Measurements from ENCODE around the gene SMIM29. TPM values are rescaled to one million over a fixed set of nuclear protein-coding genes. Genes with fewer than 3 reads are reported as not detected.

SMIM29 gene
- total and polyA plus RNA-seq, 2 donors (not counting 3 experiments of a cell fraction or from before 2014, with no cell fraction given): 37.6 to 75.2 TPM

DNA sequence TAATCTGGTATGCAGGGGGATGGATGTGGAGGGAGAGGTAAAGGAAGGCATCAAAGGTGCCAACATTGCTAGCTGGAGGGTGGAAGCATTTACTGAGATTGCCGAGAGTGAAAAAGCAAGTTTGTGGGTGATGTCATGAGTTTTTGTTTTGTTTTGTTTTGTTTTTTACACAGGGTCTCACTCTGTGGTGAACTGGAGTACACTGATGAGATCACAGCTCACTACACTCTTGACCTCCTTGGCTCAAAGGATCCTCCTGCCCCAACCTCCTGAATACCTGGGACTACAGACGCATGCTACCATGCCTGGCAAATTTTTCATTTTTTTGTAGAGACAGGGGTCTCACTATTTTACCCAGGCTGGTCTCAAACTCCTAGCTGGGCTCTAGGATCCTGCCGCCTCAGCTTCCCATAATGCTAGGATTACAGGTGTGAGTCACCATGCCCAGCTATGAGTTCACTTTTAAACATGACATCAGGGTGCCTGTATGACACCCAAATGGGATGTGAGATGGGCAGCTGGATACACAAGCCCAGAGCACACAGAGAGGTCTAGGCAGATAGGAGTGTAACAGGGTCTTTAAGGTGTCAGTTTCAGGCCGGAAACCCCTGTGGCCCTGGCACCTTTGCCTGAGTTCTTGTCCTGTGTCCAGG is 47.2 kb downstream of the SMIM29 start:
- Histone ChIP-seq H3K9me3 (replicated peaks; ENCODE audit: control insufficient read depth, insufficient read depth, low read length) (no peaks in the 10 kb centered on the region), H3K4me3 (replicated peaks in 1 of 3; ENCODE audit: insufficient read depth in 1 of 3, low read depth in 1 of 3, low read length in 3 of 3) (no peak overlapping the region), H4K20me1 (replicated peaks; ENCODE audit: control insufficient read depth, extremely low read depth, insufficient read depth, low read length) (no peaks in the 10 kb centered on the region), H3K9ac (replicated peaks; ENCODE audit: extremely low read depth, insufficient read depth, low read length) (no peak overlapping the region), H3K27me3 (ENCODE audit: control insufficient read depth in 2 of 2, insufficient read depth in 2 of 2, low read length in 2 of 2) (no peaks in the 10 kb centered on the region), H3K36me3 (ENCODE audit: control insufficient read depth in 2 of 2, extremely low read depth in 1 of 2, insufficient read depth in 2 of 2, low read length in 2 of 2) (no peaks in the 10 kb centered on the region), H3K79me2 (ENCODE audit: control insufficient read depth, insufficient read depth, low read length) (no peaks in the 10 kb centered on the region), H3K4me2 (ENCODE audit: insufficient read depth, low read length) (no peak overlapping the region), H3K4me1 (ENCODE audit: control insufficient read depth, extremely low read depth, insufficient read depth, low read length) (peaks cover 2% of the 10 kb centered on the region), H3K9me1 (replicated peaks; ENCODE audit: control insufficient read depth, extremely low read depth, insufficient read depth, low read length) (no peaks in the 10 kb centered on the region), H2AFZ (ENCODE audit: low read depth, low read length) (no peak overlapping the region), H3K27ac (ENCODE audit: insufficient read depth, low read depth, low read length) (no peak overlapping the region)
- TF ChIP-seq JUN (IDR thresholded peaks at IDR 0.05; ENCODE audit: borderline replicate concordance, insufficient read depth, insufficient read length, low read depth) (peak; percentile 18), GATA2 (IDR thresholded peaks at IDR 0.05; ENCODE audit: insufficient read depth, insufficient read length, low read depth, low read length) (no peak)
- CTCF ChIA-PET: interaction anchor here (0.8 to 2.9 kb wide), 6 partner anchors 22 to 213 kb away, joined by 3 to 15 read pairs (median 4); partner anchors contain the start of genes HMGA1 and SMIM29
- BruUV-seq (replicated peaks): no TSS peak
- POLR2A ChIA-PET: interaction anchor here (1.1 kb wide), 1 partner anchor 35 kb away, joined by 4 read pairs; the partner anchor contains the start of gene HMGA1
- FAIRE-seq: peak; percentile 8
- DNase-seq (ENCODE audit: low read depth, low spot score): no peak
- dilution Hi-C loops (cut with MboI; ENCODE audit: extremely low pct_ligation_motif_present, low sequenced_read_pairs): no loop called here
- intact Hi-C loops (cut with micrococcal nuclease): no loop called here

GRCh38 chr6:34200340-34200971 is 48.4 kb downstream of the SMIM29 start:
- Histone ChIP-seq H3K9me1 (replicated peaks; ENCODE audit: control insufficient read depth, extremely low read depth, insufficient read depth, low read length) (no peaks in the 10 kb centered on the region), H4K20me1 (replicated peaks; ENCODE audit: control insufficient read depth, extremely low read depth, insufficient read depth, low read length) (no peaks in the 10 kb centered on the region), H3K79me2 (ENCODE audit: control insufficient read depth, insufficient read depth, low read length) (no peaks in the 10 kb centered on the region), H3K4me1 (ENCODE audit: control insufficient read depth, extremely low read depth, insufficient read depth, low read length) (peaks cover 9% of the 10 kb centered on the region), H3K9ac (replicated peaks; ENCODE audit: extremely low read depth, insufficient read depth, low read length) (no peak overlapping the region), H3K9me3 (replicated peaks; ENCODE audit: control insufficient read depth, insufficient read depth, low read length) (no peaks in the 10 kb centered on the region), H3K36me3 (ENCODE audit: control insufficient read depth in 2 of 2, extremely low read depth in 1 of 2, insufficient read depth in 2 of 2, low read length in 2 of 2) (no peaks in the 10 kb centered on the region), H3K27me3 (ENCODE audit: control insufficient read depth in 2 of 2, insufficient read depth in 2 of 2, low read length in 2 of 2) (no peaks in the 10 kb centered on the region), H3K4me3 (replicated peaks in 1 of 3; ENCODE audit: insufficient read depth in 1 of 3, low read depth in 1 of 3, low read length in 3 of 3) (no peak overlapping the region), H3K27ac (ENCODE audit: insufficient read depth, low read depth, low read length) (no peak overlapping the region), H2AFZ (ENCODE audit: low read depth, low read length) (peak overlapping the region; percentile 61), H3K4me2 (ENCODE audit: insufficient read depth, low read length) (no peak overlapping the region)
- ChIA-PET POLR2A (interaction anchor here (1.1 kb wide), 1 partner anchor 36 kb away, joined by 4 read pairs; the partner anchor contains the start of gene HMGA1), CTCF (interaction anchor here (1.4 to 2.9 kb wide), 3 partner anchors 23 to 214 kb away, joined by 3 to 15 read pairs (median 5); partner anchors contain the start of gene HMGA1)
- no peak for TF ChIP-seq EZH2 (IDR thresholded peaks at IDR 0.05; ENCODE audit: borderline replicate concordance, low read depth, low read length, severe bottlenecking)
- no peak for TF ChIP-seq POLR2AphosphoS5 (IDR thresholded peaks at IDR 0.05; ENCODE audit: insufficient read depth, low read depth, low read length)
- TF ChIP-seq GATA2 (IDR thresholded peaks at IDR 0.05; ENCODE audit: insufficient read depth, insufficient read length, low read depth, low read length): no peak
- no peak for TF ChIP-seq MAX (IDR thresholded peaks at IDR 0.05; ENCODE audit: insufficient read depth, insufficient read length)
- no peak for TF ChIP-seq JUN (IDR thresholded peaks at IDR 0.05; ENCODE audit: borderline replicate concordance, insufficient read depth, insufficient read length, low read depth)
- TF ChIP-seq FOS (IDR thresholded peaks at IDR 0.05; ENCODE audit: borderline replicate concordance, insufficient read depth, low read length): no peak
- no peak for TF ChIP-seq MYC (IDR thresholded peaks at IDR 0.05; ENCODE audit: low read depth, low read length)
- TF ChIP-seq, protein P1, sequence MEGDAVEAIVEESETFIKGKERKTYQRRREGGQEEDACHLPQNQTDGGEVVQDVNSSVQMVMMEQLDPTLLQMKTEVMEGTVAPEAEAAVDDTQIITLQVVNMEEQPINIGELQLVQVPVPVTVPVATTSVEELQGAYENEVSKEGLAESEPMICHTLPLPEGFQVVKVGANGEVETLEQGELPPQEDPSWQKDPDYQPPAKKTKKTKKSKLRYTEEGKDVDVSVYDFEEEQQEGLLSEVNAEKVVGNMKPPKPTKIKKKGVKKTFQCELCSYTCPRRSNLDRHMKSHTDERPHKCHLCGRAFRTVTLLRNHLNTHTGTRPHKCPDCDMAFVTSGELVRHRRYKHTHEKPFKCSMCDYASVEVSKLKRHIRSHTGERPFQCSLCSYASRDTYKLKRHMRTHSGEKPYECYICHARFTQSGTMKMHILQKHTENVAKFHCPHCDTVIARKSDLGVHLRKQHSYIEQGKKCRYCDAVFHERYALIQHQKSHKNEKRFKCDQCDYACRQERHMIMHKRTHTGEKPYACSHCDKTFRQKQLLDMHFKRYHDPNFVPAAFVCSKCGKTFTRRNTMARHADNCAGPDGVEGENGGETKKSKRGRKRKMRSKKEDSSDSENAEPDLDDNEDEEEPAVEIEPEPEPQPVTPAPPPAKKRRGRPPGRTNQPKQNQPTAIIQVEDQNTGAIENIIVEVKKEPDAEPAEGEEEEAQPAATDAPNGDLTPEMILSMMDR (IDR thresholded peaks at IDR 0.05; ENCODE audit: extremely low read depth in 1 of 2, insufficient read depth in 1 of 2, low read depth in 1 of 2, low read length in 2 of 2): no peak
- dilution Hi-C loops (cut with MboI; ENCODE audit: extremely low pct_ligation_motif_present, low sequenced_read_pairs) (no loop called here), intact Hi-C loops (cut with micrococcal nuclease) (no loop called here)
- no TSS peak for BruUV-seq (replicated peaks)
- no peak for DNase-seq (ENCODE audit: low read depth, low spot score)
- FAIRE-seq: no peak
